Ishikawa (cell line): ENCODE measurements around the gene STX5.

ENCODE experiments used
- CEBPB ChIP-seq: IDR thresholded peaks from 2 replicates; pipeline ENCODE4 v1.6.1; 2012
- CREB1 ChIP-seq: IDR thresholded peaks from 2 replicates; pipeline ENCODE4 v1.6.1; 2012; ENCODE audit warnings: low read depth
- EGR1 ChIP-seq: IDR thresholded peaks from 2 replicates; pipeline ENCODE4 v1.6.1; 2012
- FOXM1 ChIP-seq: IDR thresholded peaks from 2 replicates; pipeline ENCODE4 v1.6.1; 2012; ENCODE audit warnings: low read depth, borderline replicate concordance
- RAD21 ChIP-seq: IDR thresholded peaks from 2 replicates; pipeline ENCODE4 v1.6.1; 2012; ENCODE audit warnings: low read depth
- TAF1 ChIP-seq: IDR thresholded peaks from 2 replicates; pipeline ENCODE4 v1.6.1; 2012; ENCODE audit warnings: low read depth, mild to moderate bottlenecking
- TEAD4 ChIP-seq: IDR thresholded peaks from 2 replicates; pipeline ENCODE4 v1.6.1; 2012
- ZBTB7A ChIP-seq: IDR thresholded peaks from 2 replicates; pipeline ENCODE4 v1.6.1; 2012; ENCODE audit warnings: low read depth
- TF ChIP-seq, protein P1 (sequence below): IDR thresholded peaks from 2 replicates; pipeline ENCODE4 v1.6.1; 2012

DNA sequence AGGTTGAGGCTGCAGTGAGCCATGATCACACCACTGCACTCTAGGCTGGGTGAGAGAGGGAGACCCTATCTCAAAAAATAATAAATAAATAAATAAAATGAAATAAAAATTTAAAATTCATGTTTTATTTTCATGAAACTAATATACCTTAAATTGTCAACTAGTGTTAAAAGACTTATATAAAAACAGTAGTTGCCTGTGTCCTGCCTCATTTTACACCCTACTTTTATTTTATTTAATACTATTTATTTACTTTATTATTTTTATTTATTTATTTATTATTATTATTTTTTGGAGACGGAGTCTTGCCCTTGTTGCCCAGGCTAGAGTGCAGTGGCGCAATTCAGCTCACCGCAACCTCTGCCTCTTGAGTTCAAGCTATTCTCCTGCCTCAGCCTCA lies 12.3 kb upstream of the STX5 start:
- TF ChIP-seq, protein P1, sequence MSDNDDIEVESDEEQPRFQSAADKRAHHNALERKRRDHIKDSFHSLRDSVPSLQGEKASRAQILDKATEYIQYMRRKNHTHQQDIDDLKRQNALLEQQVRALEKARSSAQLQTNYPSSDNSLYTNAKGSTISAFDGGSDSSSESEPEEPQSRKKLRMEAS: no peak
- TF ChIP-seq TAF1: no peak
- no peak for TF ChIP-seq CREB1
- no peak for TF ChIP-seq TEAD4
- TF ChIP-seq FOXM1: no peak
- no peak for TF ChIP-seq CEBPB
- no peak for TF ChIP-seq RAD21
- TF ChIP-seq EGR1: no peak
- TF ChIP-seq ZBTB7A: no peak
